Astrocyte (in vitro differentiated cells and primary cell): ENCODE measurements around the gene SEC24D.

Experiments used
- EZH2 ChIP-seq: IDR thresholded peaks from 2 replicates; pipeline ENCODE4 v1.6.1; 2012; ENCODE audit warnings: mild to moderate bottlenecking, low read length, inconsistent platforms; ENCODE audit not compliant: insufficient read depth
- TF ChIP-seq, protein P1 (sequence below): IDR thresholded peaks from 2 replicates; pipeline ENCODE4 v1.5.1; 2011; ENCODE audit warnings: low read depth, mild to moderate bottlenecking, inconsistent platforms, low read length, moderate library complexity; ENCODE audit not compliant: insufficient read depth

DNA sequence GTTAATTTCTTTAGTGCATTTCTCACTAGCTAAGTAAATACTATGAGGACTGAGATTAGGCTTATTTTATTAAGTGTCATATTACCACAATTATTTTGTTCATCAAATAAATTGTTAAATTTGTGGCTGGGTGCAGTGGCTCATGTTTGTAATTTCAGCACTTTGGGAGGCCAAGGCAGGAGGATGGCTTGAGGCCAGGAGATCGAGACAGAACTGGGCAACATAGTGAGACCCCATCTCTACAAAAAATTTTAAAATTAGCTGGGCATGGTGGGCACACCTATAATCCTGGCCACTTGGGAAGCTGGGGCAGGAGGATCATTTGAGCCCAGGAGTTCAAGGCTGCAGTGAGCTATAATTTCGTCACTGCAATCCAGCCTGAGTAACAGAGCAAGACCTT lies 6.8 kb downstream of the SEC24D start:
- TF ChIP-seq, protein P1, sequence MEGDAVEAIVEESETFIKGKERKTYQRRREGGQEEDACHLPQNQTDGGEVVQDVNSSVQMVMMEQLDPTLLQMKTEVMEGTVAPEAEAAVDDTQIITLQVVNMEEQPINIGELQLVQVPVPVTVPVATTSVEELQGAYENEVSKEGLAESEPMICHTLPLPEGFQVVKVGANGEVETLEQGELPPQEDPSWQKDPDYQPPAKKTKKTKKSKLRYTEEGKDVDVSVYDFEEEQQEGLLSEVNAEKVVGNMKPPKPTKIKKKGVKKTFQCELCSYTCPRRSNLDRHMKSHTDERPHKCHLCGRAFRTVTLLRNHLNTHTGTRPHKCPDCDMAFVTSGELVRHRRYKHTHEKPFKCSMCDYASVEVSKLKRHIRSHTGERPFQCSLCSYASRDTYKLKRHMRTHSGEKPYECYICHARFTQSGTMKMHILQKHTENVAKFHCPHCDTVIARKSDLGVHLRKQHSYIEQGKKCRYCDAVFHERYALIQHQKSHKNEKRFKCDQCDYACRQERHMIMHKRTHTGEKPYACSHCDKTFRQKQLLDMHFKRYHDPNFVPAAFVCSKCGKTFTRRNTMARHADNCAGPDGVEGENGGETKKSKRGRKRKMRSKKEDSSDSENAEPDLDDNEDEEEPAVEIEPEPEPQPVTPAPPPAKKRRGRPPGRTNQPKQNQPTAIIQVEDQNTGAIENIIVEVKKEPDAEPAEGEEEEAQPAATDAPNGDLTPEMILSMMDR = no peak
- no peak for TF ChIP-seq EZH2
